GM06990 (cell line): ENCODE data around the gene UBXN11.
A peak's percentile ranks its signal among the peaks of the same experiment; 100 is the strongest.
"Not testable (repeated sequence)": the region's sequence is repeated elsewhere in the genome, so short reads cannot be mapped to it uniquely, and the experiment has no call there.

Experiments
- DNase-seq: peaks from one replicate; pipeline ENCODE4 v3.0.0-alpha.2; 2011; ENCODE audit not compliant: insufficient read length; ENCODE audit errors: extremely low read depth
- H3K27me3 ChIP-seq: replicated peaks from 2 replicates; pipeline ENCODE4 v1.6.0; 2011; ENCODE audit warnings: low read length; ENCODE audit not compliant: control insufficient read depth, insufficient read depth
- H3K36me3 ChIP-seq: 2 replicates; pipeline ENCODE4 v1.5.1; 2011; ENCODE audit warnings: low read length; ENCODE audit not compliant: control insufficient read depth, insufficient read depth
- H3K4me3 ChIP-seq: replicated peaks from 2 replicates; pipeline ENCODE4 v1.5.1; 2011; ENCODE audit warnings: low read depth, mild to moderate bottlenecking, control low read depth, low read length
- CTCF ChIP-seq: IDR thresholded peaks from 2 replicates; pipeline ENCODE4 v1.5.1; 2011; ENCODE audit warnings: low read length, control low read depth, mild to moderate bottlenecking, inconsistent platforms; ENCODE audit not compliant: insufficient read depth, poor library complexity, severe bottlenecking

Gene UBXN11

GRCh38 chr1:26317146-26317545 lies 10.7 kb upstream of the UBXN11 start:
- Histone ChIP-seq H3K4me3 (peak overlapping the region; percentile 76), H3K27me3 (no peaks in the 10 kb centered on the region), H3K36me3 (peaks cover 14% of the 10 kb centered on the region)
- no peak for TF ChIP-seq CTCF
- DNase-seq = no peak

- H3K27me3 ChIP-seq = no peaks in the 10 kb centered on the region
- no peak for DNase-seq
- TF ChIP-seq CTCF = no peak
- peaks cover 8% of the 10 kb centered on the region for H3K36me3 ChIP-seq
- H3K4me3 ChIP-seq = no peak overlapping the region
Measured at GRCh38 chr1:26315874-26316850, 9.7 kb upstream of the UBXN11 start.

GRCh38 chr1:26314501-26314900 lies 8.1 kb upstream of the UBXN11 start:
- no peak overlapping the region for H3K4me3 ChIP-seq
- no peaks in the 10 kb centered on the region for H3K27me3 ChIP-seq
- H3K36me3 ChIP-seq = no peaks in the 10 kb centered on the region
- no peak for DNase-seq
- no peak for TF ChIP-seq CTCF

GRCh38 chr1:26307966-26308899 lies 1.8 kb upstream of the UBXN11 start:
- DNase-seq, H3K4me3 ChIP-seq, H3K27me3 ChIP-seq, H3K36me3 ChIP-seq: not testable (repeated sequence)

GRCh38 chr1:26307363-26307781 lies 936 bp upstream of the UBXN11 start:
- no peak for TF ChIP-seq CTCF
- no peaks in the 10 kb centered on the region for H3K27me3 ChIP-seq
- DNase-seq = no peak
- H3K36me3 ChIP-seq = no peaks in the 10 kb centered on the region
- H3K4me3 ChIP-seq = no peak overlapping the region

- no peak for DNase-seq
- H3K36me3 ChIP-seq = no peaks in the 10 kb centered on the region
- TF ChIP-seq CTCF = no peak
- peak overlapping the region; percentile 90 for H3K4me3 ChIP-seq
- no peaks in the 10 kb centered on the region for H3K27me3 ChIP-seq
Measured at GRCh38 chr1:26305667-26306289, 658 bp downstream of the UBXN11 start.
